Dedifferentiated amniotic fluid mesenchymal stem cell (primary cell): ENCODE data around the gene PDLIM7.

Experiments
- DNase-seq: peaks from one replicate; pipeline ENCODE4 v3.0.0-alpha.2; 2016; ENCODE audit errors: extremely low spot score

PDLIM7 gene

DNA sequence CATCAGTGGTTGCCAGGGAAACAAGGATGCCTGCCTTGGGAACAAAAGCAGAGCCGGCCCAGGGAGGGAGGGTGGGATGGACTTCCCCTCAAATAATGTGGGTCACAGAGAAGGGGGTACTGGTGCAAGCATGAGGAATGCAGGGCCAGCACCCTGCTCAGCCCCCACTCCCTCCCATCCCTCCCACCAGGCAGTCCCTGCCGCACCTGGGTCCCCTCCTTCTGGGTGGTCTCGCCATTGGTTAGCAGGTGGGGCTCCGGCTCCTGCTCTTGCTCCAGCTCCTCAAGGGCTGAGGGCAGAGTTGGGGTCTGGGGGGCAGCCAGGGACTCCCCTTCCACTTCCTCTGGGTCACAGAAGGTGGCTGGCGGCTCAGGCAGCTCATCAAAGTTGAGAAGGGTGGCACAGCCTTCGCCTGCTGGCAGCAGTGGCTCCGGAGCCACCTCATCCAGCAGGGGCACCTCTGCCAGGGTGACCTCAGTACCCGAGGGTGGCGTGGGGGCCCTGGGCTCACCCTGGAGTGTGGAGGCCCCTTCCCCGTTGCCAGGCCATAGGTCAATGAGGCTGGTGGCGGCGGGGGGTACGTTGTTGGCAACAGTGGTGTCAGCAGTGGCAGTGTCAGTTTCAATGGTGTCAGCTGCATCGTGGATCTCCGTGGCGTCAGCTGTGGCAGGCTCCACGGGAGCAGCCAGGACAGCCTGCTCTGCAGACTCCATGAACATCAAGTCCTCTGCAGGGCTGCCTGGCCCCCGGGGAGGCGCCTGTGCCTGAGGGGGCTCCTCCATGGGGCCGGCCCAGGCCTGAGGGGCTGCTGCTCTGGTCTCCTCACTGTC is 39.3 kb downstream of the PDLIM7 start:
- DNase-seq, result no peak

DNA sequence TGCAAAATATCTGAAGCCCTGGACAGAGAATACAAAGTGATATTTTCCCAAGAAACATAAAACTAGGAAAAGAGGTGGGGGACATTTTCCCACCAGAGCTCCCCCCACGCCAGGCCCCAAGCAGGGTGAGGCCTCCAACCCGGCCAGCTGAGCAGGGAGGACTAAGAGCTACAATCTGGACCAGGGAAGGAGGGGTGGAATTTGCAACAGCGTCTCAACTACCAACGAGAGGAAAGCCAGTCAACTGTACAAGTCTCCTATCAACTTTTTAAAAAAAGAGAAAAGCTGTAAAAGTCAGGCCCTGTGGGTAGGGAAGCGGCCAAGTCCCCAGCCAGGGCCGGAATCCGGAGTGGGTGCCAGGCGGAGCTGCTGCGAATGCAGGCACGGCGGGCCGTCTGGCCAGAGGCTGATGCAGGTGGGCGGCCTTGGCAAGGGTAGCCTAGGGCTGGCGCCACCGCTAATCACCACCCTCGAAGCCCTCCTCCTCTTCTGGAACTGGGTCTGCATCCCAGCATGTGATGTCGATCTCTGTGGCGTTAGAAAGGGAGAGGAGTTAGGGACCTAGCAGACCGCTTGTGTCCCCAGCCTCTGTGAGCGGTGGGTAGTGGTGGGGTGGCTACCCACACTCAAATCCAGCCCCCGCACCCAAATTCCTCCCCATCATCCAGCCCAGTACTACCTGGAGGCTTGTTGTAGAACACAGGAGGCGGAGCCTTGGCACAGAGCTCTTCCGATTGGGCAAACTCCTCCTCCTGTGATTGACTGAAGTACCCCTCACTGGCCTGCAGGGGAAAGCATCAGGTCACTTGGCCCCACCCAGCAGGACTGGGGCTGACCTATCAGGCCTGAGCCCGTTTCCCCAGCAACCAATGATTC is 40.2 kb downstream of the PDLIM7 start:
- DNase-seq, result peak; percentile 88

DNA sequence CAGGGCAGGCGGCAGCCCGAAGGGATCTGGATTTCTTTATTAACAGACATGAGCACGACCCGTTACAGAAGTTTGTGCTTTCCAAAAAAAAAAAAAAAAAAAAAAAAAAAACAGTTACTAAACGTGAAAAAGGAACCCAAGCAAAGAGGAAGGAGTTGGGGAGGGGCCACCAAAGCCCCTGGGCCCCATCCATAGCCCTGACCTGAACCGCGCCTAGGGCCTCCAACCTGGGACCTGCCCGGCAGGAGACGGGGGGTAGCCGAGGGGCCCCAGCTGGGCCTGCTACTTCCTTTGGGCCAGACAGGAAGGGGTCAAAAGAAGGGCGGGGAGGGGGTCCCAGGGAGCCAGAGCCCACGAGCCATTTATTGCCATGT is 40.8 kb downstream of the PDLIM7 start:
- DNase-seq, result no peak

DNA sequence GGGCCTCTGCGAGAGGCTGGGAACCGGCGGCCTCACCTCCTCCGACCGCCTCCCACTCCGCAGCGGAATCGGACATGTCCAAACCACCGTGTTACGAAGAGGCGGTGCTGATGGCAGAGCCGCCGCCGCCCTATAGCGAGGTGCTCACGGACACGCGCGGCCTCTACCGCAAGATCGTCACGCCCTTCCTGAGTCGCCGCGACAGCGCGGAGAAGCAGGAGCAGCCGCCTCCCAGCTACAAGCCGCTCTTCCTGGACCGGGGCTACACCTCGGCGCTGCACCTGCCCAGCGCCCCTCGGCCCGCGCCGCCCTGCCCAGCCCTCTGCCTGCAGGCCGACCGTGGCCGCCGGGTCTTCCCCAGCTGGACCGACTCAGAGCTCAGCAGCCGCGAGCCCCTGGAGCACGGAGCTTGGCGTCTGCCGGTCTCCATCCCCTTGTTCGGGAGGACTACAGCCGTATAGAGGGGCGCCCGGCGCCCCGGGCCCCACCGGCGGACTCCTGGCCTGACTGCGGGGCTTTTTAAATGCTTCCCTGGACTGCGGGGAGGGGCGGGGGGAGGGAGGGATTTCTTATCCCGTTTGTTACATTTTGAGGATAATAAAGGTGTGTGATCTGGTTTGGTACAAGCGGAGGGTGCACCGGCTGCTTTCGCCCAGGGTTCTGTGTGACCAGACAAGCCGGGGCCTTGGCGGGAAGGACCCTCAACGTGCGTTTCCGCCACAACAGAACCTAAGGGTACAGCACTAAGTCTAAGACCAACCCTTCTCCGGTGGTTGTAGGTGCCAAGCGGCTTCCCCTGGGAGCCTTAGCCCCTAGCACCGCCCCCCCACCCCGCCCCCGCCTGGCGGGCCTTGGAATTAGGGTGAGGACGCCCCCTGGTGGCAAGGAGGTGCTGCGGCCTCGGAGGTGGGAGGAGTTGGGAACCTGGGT is 41.5 kb downstream of the PDLIM7 start:
- peak; percentile 78 for DNase-seq

DNA sequence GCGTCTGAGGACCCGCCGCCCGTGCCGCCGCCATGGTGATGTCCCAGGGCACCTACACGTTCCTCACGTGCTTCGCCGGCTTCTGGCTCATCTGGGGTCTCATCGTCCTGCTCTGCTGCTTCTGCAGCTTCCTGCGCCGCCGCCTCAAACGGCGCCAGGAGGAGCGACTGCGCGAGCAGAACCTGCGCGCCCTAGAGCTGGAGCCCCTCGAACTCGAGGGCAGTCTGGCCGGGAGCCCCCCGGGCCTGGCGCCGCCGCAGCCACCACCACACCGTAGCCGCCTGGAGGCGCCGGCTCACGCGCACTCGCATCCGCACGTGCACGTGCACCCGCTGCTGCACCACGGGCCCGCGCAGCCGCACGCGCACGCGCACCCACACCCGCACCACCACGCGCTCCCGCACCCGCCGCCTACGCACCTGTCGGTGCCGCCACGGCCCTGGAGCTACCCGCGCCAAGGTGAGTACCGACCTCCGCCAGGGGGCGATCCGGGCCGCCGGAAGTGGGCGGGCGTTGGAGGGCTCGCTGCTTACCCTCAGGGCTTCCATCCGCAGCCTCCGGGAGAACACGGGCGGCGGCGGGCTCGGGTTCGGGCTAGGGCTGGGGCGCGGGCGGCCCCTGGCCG is 42.3 kb downstream of the PDLIM7 start:
- DNase-seq, result no peak

DNA sequence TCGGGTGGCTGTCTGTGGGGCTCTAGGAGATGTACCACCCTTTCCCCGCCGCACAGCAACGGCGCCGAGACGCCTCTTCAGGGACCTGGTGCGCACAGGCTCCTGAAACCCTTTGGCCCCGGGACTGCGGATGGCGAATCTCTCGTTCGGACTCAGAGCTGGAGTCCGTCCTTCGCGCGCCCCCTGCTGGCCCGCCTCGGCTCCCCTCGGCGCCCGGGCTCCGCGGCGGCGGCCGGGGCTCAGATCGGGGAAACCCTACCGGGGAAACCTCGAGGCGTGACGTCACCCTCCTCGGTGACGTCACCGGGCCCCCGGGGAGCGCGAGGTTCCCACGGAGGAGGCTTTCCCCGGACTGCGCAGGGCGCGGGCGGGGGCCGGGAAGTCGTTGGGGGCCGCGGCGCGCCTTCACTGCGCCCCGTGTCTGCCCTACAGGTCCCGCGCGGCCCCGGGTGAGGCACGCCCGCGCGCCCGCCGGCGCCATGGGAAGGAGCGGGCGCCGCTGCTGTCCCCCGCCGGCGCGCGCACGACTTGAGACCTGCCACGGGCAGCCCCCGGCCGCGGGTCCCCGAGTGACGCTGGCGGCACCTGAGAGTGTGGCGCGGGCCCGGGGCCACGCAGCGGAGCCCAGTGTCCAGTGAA is 42.9 kb downstream of the PDLIM7 start:
- peak; percentile 79 for DNase-seq

DNA sequence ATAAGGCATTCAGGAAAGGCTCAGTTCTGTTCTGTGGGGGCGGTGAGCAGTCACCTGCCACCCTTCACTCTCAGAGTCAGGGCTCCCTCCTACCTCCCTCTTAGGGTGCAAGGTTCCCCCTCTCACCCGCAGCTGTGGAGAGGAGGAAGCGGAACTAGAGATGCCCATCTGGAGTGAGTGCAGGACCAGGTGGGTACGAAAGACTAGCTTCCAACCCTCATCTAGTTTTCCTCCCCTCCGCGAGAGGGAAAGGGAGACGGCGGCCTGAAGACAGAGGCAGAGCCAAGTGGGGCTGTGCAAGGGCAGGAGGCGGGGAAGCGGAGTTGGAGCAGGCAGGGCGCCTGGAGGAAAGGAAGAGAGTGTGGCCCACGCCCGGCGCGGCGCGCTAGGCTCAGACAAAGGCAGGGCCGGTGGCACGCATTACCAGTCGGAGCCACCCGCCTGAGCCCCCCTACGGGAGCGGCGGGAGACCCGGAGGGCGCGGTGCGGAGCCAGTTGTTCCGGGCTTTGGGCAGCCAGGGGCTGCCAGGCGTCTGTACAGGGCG is 43.5 kb downstream of the PDLIM7 start:
- no peak for DNase-seq

DNA sequence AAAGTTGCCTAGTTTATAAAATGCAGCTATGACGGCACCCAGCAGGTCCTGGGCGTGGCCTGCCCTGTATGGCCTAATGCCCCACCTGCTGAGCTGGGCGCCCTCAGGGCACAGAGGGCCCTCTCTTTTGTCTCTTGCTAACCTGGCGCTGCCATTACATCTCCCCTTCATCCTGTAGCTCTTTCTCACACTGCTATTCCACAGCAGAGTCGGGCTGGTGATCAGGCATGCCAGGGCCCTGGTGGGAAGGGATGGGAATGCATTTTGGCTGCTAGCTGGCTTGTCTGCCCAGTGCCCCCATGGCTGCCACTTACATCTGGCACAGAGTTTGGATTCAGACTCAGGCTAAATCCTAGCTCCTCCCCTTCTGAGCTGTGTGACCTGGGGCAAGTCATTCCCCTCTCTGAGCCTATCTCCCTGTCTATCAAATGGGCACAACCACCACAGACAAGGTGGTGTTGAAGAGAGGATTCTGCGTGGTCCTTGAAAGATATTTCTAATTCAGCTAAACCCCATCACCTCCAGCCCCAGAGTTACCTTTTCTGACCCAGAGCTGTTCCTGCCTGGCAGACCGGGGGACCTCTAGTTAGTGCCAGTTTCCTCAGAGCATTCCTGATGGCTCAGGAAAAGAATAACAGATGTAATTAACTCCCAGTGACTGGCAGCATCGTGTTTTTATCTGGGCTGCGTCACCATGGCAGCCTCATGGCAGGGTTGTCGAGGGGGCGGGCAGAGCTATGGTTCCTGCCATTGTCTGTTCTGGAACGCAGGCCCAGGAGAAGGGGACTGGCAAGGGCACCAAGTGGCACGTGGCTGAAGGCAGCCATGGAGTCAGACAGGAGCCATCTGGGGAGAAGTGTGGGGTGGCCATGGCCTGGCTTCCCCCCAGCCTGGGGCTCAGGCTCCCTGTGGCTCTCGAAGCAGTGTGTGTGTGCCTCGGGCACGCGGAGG is 44.4 kb downstream of the PDLIM7 start:
- DNase-seq, result no peak

DNA sequence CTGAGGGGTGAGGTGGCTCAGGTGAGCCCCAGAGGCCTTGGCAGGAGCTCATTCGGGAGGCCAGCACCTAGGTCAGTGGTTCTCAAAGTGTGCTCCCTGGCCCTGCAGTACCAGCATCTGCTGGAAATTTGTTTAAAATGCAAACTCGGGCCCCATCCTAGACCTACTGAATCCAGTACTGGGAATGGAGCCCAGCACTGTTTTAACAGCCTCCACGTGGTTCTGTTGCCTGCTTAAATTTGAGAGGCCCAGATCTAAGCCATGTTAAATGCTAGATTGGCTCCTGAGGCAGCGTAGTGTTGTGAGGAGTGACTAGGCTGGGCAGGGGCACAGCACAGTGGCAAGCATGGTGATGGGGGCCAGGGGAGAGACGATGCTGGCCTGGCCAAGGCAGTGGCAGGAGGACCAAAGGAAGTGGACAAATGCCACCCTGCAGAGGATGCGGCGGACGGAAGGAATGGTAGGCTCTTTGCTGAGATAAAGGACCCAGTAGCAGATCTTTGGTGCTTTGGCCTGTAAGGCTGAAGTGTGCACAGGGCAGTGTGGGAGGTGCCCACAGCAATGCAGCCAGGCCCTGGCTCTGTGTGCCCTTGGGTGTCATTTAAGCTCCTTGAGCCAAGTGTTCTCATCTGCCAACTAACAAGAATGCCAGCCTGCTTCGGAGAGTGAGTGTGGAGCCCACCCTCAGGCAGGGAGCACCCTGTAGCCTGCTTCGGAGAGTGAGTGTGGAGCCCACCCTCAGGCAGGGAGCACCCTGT is 46.6 kb downstream of the PDLIM7 start:
- no peak for DNase-seq

DNA sequence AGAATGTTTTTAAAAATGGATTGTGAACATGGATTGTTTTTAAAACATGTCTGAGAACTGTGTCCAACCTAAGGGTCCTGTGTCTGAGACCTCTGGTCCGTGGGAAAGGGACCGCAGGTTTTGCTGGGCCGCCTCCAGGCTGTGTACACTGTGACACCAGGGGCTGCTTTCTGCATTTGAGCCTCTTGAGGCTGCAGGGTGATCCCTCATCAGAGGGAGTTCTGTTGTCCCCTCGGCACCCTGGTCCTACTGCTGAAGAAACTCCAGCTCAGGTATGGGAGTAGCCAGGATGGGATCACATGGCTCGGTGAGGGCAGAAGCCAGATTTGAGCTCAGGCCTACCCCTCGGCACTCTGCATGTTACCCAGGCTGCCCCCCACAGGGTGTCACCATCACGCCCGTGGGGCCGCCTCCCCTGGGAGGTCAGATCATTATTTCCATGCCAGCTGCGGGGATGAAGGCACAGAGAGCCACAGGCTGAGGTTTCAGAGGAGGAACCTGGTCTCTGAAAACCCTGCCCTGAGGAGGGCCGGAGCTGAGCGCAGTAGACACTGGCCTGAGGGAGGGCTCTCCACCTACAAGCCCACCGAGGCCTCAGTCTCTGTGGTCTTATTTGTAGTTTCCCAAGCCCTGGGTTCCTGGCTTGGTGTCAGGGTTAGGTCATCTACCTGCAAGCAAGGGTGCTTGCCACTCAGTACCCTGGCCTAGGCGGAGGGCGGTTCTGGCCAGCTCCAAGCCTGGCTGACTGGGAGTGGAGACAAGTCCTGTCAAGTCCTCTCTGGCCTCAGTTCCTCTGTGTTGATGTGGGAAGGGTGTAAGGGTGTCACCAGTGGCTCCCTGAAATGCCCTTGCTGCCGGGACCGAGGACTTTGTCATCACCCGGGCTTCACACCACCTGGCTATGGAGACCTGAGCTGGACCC is 48.0 kb downstream of the PDLIM7 start:
- DNase-seq, result no peak

DNA sequence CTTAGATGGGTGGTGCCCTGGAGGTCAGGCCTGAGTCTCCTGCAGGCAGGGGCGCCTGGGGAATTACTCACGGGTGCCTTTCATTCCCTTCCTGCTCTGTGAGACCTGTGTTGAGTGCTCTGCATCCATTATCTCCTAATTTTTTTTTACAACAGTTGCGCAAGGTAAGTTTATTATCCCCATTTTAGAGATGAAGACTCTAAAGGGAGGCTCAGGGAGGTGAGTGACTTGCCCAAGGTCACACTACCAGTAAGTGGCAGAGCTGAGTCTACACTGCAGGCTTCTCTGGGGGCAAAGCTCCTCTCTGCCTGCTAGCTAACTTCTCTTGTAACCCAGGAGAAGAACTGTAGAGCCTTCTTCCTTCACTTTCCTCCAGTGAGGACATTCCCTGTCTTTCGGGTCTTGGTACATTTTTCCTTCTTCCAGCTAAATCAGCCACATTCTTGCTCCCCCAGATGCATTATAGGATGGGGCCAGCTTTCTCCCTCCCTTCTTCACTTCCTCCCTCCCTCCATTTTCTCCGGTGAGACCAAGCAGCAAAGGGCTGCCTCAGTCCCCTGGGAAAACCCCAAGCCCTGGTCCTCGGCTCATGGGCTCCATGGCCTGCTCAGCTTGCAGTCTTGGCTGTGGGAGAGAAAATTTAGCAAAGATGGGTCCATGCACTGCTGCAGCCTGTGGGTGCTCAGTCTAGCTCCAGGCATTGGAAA is 49.0 kb downstream of the PDLIM7 start:
- DNase-seq, result no peak

DNA sequence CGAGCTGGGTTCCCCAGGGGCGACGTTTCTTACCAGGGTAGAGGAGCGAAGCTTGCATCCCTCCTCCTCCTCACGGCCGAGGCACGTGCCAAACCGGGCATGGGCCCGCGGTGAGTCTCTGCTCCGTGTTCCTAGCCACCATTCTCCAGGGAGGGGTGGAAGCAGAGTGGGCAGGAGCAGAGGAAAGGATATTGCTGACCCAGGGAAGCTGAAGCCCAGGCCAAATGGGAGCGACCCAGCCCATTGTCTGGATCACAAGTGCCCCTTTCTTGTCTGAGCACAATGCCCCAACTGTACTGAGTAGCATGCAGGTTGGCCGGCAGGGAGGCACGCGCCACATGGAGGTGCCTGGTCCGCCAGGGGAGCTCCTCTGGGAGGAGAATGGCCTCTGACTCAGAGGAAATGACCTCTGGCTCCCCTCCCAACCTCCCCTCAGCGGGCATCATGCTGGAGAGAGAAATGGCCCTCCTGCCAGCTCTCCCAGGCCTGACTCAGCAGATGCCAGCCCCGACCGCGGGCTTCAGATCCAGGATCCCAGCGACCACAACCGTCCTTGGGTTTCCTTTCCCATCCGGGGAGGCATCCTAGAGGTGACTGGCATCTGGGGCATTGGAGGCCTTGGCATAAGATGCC is 49.7 kb downstream of the PDLIM7 start:
- no peak for DNase-seq

DNA sequence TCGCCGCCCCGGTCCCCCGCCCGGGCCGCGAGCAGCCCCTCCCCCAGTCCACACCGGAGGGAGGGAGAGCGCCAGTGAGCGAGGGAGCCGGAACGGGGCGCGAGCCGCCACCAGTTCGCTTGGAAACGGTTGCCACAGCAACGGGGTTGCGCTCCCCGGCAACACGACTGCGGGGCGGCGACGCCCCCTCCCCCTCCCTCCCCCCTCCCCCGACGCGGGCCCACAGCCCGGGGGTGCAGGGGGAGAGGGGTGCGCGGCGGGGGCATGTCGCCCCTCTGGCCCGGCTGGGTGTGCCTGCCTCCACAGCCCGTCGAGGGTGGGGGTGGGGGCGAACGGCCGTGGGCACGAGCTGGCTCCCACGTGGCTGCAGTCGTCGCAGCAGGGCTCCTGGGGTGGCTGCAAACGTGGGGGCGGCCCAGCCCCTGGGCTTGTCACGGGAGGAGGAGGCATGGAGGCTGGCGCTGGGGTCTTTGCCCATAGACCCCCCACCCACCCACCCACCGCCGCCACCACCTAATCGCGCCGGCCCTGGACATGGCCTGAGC is 50.3 kb downstream of the PDLIM7 start:
- no peak for DNase-seq

DNA sequence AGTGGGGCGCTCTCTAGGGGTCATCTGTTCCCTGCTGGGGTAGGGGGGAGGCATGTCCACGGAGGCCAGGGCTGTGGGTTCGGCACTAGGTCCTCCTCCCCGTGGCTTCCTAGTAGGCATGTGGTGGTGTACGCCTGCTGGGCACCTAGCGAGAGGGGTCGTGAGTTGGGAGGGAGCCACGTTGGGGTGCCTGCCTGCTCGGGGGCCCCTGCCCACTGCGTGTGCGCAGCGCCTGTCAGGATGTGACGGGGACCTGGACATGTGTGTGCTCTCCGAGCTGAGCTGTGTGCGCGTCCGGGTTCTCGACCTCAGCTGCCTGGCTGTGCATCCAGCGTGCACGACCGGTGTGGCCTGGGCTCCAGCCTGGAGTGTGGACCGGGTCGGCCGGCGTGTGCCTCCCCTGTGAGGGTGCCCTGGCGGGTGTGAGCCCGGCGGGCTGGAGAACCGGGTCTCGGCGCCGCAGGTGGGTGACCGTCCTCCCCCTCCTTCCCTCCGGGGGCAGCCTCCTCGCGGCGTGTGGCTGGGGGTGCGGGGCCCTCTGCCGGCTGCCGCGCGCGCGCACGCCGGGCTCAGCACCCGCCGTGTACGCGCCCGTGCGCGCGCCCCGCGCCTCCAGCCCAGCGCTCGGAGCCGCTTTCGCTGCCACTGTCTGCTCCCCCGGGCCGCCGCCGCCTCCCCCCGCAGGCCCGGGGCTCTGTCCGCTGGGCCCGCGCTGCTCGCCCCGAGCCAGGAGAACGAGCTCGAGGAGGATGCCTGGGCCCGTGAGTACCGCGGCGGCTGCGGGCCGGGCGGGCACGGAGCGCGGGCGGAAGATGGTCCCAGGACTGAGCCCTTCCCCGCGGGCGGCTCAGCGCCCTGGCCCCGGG is 51.0 kb downstream of the PDLIM7 start, which contains the start of gene PRR7:
Gene PRR7 (plus strand): TSS at position 615 of the 866 bp plus-strand sequence. CDS start 8,254 bp downstream, outside the sequence.
- no peak for DNase-seq

DNA sequence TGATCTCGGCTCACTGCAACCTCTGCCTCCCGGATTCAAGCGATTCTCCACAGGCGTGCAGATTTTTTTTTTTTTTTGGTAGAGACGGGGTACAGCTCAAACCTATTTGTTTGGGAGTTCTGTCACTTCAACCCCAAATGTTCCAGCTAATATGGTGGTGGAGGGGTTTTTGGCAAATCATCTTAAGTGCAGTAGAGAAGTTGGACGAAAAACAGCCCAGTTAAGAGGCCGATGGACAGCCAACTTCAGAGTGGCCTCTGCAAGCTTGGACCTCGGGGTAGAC is 51.5 kb downstream of the PDLIM7 start:
- DNase-seq, result no peak
